ENCODE results near the gene DMBT1.

- TF ChIP-seq FOXM1 (IDR thresholded peaks at IDR 0.05; ENCODE audit: borderline replicate concordance) = no peak
- TF ChIP-seq, protein P1, sequence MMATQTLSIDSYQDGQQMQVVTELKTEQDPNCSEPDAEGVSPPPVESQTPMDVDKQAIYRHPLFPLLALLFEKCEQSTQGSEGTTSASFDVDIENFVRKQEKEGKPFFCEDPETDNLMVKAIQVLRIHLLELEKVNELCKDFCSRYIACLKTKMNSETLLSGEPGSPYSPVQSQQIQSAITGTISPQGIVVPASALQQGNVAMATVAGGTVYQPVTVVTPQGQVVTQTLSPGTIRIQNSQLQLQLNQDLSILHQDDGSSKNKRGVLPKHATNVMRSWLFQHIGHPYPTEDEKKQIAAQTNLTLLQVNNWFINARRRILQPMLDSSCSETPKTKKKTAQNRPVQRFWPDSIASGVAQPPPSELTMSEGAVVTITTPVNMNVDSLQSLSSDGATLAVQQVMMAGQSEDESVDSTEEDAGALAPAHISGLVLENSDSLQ (IDR thresholded peaks at IDR 0.05) = no peak
- TF ChIP-seq LEF1 (IDR thresholded peaks at IDR 0.05; ENCODE audit: borderline replicate concordance) = no peak
- TF ChIP-seq HDGF (IDR thresholded peaks at IDR 0.05; ENCODE audit: borderline replicate concordance) = no peak
- no peak for TF ChIP-seq CTBP1 (IDR thresholded peaks at IDR 0.05; ENCODE audit: borderline replicate concordance)
These were observed 86.9 kb downstream of the DMBT1 start for GRCh38 chr10:122647383-122647968.

Data from HEK293T (cell line).